SK-N-SH treated with all-trans-retinoic acid at 6 μM for 48 hours (cell line): Measurements from ENCODE around the gene FFAR2.

Experiments used
- ARNTL ChIP-seq: fragments of 450-650 bp; formaldehyde crosslinking; IDR thresholded peaks from 2 replicates; pipeline ENCODE4 v1.5.0; 2020; ENCODE audit warnings: low read depth, mild to moderate bottlenecking, moderate library complexity, borderline replicate concordance
- BACH2 ChIP-seq: fragments of 250-450 bp; sonication (Bioruptor Pico); IDR thresholded peaks from 2 replicates; pipeline ENCODE4 v1.9.0; 2021; ENCODE audit warnings: mild to moderate bottlenecking, borderline replicate concordance
- CSDC2 ChIP-seq: fragments of 250-450 bp; sonication (Bioruptor Pico); IDR thresholded peaks from 2 replicates; pipeline ENCODE4 v1.5.0; 2020; ENCODE audit warnings: mild to moderate bottlenecking, moderate library complexity
- ESRRG ChIP-seq: fragments of 250-450 bp; sonication (Bioruptor Pico); IDR thresholded peaks from 2 replicates; pipeline ENCODE4 v1.6.1; 2021; ENCODE audit warnings: mild to moderate bottlenecking
- OSR1 ChIP-seq: fragments of 250-450 bp; sonication (Bioruptor Pico); IDR thresholded peaks from 2 replicates; pipeline ENCODE4 v1.8.0; 2022; ENCODE audit warnings: moderate library complexity, mild to moderate bottlenecking, inconsistent platforms
- PATZ1 ChIP-seq: fragments of 250-450 bp; sonication (Bioruptor Pico); IDR thresholded peaks from 2 replicates; pipeline ENCODE4 v1.8.0; 2020; ENCODE audit warnings: mild to moderate bottlenecking, moderate library complexity, borderline replicate concordance
- POU6F1 ChIP-seq: fragments of 250-450 bp; sonication (Bioruptor Pico); IDR thresholded peaks from 2 replicates; pipeline ENCODE4 v1.8.0; 2021; ENCODE audit warnings: low read depth, mild to moderate bottlenecking, moderate library complexity, borderline replicate concordance
- RARB ChIP-seq: fragments of 250-450 bp; sonication (Bioruptor Pico); IDR thresholded peaks from 2 replicates; pipeline ENCODE4 v1.8.0; 2021; ENCODE audit warnings: mild to moderate bottlenecking, moderate library complexity
- TOX ChIP-seq: fragments of 250-450 bp; sonication (Bioruptor Pico); IDR thresholded peaks from 2 replicates; pipeline ENCODE4 v1.8.0; 2021; ENCODE audit warnings: mild to moderate bottlenecking, moderate library complexity, borderline replicate concordance
- ZC3H10 ChIP-seq: fragments of 250-450 bp; sonication (Bioruptor Pico); IDR thresholded peaks from 2 replicates; pipeline ENCODE4 v1.5.1; 2021; ENCODE audit warnings: mild to moderate bottlenecking, moderate library complexity
- ZFP3 ChIP-seq: fragments of 250-450 bp; sonication (Bioruptor Pico); IDR thresholded peaks from 2 replicates; pipeline ENCODE4 v1.5.0; 2020; ENCODE audit warnings: mild to moderate bottlenecking, moderate library complexity
- ZFP30 ChIP-seq: fragments of 450-650 bp; formaldehyde crosslinking; IDR thresholded peaks from 2 replicates; pipeline ENCODE4 v1.5.0; 2022; ENCODE audit warnings: mild to moderate bottlenecking, moderate library complexity
- ZNF565 ChIP-seq: fragments of 450-650 bp; formaldehyde crosslinking; conservative IDR thresholded peaks from 2 replicates; pipeline ENCODE4 v1.5.0; 2020; ENCODE audit warnings: low read depth, mild to moderate bottlenecking, moderate library complexity

GRCh38 chr19:35484252-35485036, 36.4 kb downstream of the FFAR2 start:
- TF ChIP-seq TOX (CRISPR knock-in tag), result no peak
- no peak for TF ChIP-seq ARNTL (CRISPR knock-in tag)
- TF ChIP-seq PATZ1 (CRISPR knock-in tag), result no peak
- no peak for TF ChIP-seq ZFP3
- TF ChIP-seq RARB (CRISPR knock-in tag), result no peak
- TF ChIP-seq ZFP30 (CRISPR knock-in tag), result no peak
- TF ChIP-seq OSR1 (CRISPR knock-in tag), result no peak
- TF ChIP-seq BACH2, result no peak
- TF ChIP-seq ESRRG (CRISPR knock-in tag), result no peak
- TF ChIP-seq ZC3H10 (CRISPR knock-in tag), result no peak
- no peak for TF ChIP-seq CSDC2 (CRISPR knock-in tag)
- no peak for TF ChIP-seq POU6F1
- no peak for TF ChIP-seq ZNF565 (CRISPR knock-in tag)
